ENCODE results near the gene LBX2.
A peak's percentile ranks its signal among the peaks of the same experiment; 100 is the strongest.

Gene LBX2

DNA sequence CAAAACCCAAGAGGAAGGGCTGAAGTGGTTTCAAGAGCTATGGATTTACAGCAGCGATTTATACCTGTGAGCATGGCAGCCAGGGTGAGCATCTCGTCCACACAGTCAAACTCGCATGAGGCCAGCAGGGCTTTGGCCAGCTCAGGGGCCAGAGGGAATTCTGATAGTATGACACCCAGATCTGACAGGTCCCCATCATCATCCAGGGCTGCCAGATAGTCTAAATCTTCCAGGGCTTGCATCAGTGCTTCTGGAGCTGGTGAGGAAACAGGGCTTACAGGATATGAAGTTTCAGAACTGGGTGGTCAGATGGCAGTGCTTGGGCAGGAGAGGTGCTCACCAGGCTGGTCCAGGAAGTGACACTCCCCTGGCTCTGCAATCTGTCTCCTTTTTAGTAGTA lies 23.1 kb upstream of the LBX2 start:
- H3K9me3 Mint-ChIP-seq: no peaks in the 10 kb centered on the region
- peaks cover 11% of the 10 kb centered on the region for H3K36me3 Mint-ChIP-seq (ENCODE audit: insufficient read depth)
- ATAC-seq (replicated peaks; ENCODE audit: extremely low read depth, poor library complexity, severe bottlenecking) (no peak), DNase-seq (ENCODE audit: low spot score in 2 of 2) (no peak)
- no peak overlapping the region for H3K27ac Mint-ChIP-seq (ENCODE audit: low read depth)
- peaks cover 9% of the 10 kb centered on the region for H3K4me1 Mint-ChIP-seq
- H3K4me3 Mint-ChIP-seq: no peak overlapping the region
- H3K27me3 Mint-ChIP-seq: peaks cover 34% of the 10 kb centered on the region

DNA sequence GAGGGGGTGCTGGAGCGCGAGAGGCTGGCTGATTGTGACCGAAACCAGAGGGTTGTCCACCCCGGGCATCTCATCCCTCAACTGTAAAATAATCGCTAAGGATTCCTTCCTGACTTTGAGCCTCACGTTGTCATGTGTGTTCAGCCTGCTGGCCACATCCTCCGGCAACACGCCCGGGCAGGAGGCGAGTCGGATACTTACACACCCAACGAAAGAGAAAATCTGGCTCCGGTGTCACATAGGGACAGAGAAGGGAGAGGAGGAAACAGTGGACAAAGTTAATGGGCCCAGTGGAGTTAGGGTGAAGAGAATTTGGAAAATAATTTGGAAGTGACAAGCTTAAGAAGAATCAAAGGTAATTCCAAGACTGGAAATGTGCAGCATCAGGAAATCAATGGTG lies 17.2 kb upstream of the LBX2 start:
- DNase-seq (ENCODE audit: low spot score in 2 of 2) (no peak), ATAC-seq (replicated peaks; ENCODE audit: extremely low read depth, poor library complexity, severe bottlenecking) (no peak)
- Mint-ChIP-seq H3K27me3 (peaks cover 77% of the 10 kb centered on the region), H3K27ac (ENCODE audit: low read depth) (no peak overlapping the region), H3K9me3 (no peaks in the 10 kb centered on the region), H3K4me1 (peaks cover 8% of the 10 kb centered on the region), H3K36me3 (ENCODE audit: insufficient read depth) (peaks cover 9% of the 10 kb centered on the region), H3K4me3 (peak overlapping the region; percentile 66)

DNA sequence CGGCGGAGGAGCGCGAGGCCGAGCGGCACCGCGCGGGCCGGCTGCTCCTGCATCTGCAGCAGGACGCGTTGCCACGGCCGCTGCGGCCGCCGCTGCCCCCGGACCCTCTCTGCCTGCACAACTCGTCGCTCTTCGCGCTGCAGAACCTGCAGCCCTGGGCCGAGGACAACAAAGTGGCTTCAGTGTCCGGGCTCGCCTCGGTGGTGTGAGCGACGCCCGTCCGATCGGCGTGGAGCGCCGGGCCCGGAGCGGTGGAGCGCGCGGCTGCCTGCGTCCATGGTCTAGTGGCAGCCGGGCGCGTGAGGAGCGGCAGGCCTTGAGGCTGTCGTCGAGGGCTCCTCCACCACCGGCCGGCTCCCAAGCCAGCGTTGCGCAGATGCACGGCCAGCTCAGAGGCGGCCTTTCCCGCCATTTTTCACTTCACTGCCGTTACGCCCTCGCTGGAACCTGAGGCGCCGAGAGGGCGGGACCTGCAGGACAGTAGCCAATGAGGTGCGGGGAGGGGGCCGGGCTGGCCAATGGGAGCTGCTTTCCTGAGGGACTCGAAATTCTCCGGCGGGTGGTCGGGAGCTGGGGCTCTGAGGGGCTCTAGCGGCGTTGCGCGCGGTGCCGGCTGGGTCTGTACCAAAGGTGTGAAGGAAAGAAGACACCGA lies 16.7 kb upstream of the LBX2 start:
- H3K9me3 Mint-ChIP-seq: no peaks in the 10 kb centered on the region
- ATAC-seq (replicated peaks; ENCODE audit: extremely low read depth, poor library complexity, severe bottlenecking): peak; percentile 35
- peaks cover 8% of the 10 kb centered on the region for H3K4me1 Mint-ChIP-seq
- peaks cover 11% of the 10 kb centered on the region for H3K36me3 Mint-ChIP-seq (ENCODE audit: insufficient read depth)
- H3K27ac Mint-ChIP-seq (ENCODE audit: low read depth): no peak overlapping the region
- H3K4me3 Mint-ChIP-seq: peak overlapping the region; percentile 66
- peak in 1 of 2 donors; percentile 43 for DNase-seq (ENCODE audit: low spot score in 2 of 2)
- peaks cover 82% of the 10 kb centered on the region for H3K27me3 Mint-ChIP-seq

DNA sequence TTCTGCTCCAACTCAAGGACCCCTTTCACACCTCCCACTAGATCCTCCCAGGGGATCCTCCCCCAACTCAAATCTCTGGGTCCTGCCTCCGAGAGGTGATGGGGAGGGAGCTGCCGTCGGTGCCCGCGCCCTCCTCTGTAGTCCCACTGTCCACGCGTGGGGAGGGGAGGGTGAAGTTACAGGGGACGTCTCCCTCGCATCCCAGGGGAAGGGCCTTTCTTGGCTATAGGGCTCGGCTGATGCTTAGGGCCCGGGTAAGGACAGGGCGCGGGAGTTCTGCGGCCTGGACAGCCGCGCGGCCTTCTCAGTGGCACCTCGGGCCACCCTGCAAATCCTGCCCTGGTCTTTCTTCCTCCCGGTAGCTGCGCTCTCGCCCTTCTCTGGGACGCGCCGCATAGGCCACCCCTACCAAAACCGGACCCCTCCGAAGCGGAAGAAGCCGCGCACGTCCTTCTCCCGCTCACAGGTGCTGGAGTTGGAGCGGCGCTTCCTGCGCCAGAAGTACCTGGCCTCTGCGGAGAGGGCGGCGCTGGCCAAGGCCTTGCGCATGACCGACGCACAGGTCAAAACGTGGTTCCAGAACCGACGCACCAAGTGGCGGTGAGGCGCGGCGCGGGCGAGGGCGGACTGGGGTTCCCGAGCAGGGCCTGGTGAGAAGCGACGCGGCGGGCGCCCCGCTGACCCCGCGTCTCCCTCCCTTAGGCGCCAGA lies 16.0 kb upstream of the LBX2 start:
- H3K9me3 Mint-ChIP-seq: no peaks in the 10 kb centered on the region
- peaks cover 85% of the 10 kb centered on the region for H3K27me3 Mint-ChIP-seq
- peaks cover 11% of the 10 kb centered on the region for H3K36me3 Mint-ChIP-seq (ENCODE audit: insufficient read depth)
- H3K27ac Mint-ChIP-seq (ENCODE audit: low read depth): peak overlapping the region; percentile 39
- no peak for ATAC-seq (replicated peaks; ENCODE audit: extremely low read depth, poor library complexity, severe bottlenecking)
- peak overlapping the region; percentile 66 for H3K4me3 Mint-ChIP-seq
- peaks cover 8% of the 10 kb centered on the region for H3K4me1 Mint-ChIP-seq
- no peak for DNase-seq (ENCODE audit: low spot score in 2 of 2)

DNA sequence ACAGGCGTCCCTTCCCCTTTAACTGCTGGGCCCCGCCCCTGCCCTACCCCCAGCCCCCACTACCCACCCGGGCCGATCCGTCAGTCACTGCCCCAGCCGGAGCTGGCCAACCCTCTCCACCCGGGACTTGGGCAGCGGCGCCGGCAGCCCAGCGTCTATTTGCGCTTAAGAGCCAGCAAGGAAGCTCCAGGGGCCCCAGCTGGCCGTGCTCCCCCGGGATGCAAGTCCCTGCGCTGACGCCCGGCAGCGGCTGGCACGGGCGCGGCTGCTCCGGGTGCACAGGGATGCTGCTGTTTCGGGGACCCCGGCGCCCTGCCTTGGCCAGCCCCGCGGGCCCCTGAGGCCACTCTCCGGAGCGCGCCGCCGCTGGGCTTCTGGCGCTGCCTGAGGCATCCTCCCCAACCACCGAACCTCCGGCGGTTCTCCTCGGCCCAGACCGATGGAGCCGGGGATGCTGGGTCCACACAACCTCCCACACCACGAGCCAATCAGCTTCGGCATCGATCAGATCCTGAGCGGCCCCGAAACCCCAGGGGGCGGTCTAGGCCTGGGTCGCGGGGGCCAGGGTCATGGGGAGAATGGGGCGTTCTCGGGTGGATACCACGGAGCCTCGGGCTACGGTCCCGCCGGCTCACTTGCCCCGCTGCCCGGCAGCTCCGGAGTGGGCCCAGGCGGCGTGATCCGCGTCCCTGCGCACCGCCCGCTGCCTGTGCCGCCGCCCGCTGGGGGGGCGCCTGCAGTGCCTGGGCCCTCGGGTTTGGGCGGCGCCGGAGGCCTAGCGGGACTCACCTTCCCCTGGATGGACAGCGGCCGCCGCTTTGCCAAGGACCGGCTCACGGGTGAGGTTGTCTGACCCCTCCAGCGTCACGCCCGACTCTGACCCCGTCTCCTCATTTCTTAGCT lies 15.2 kb upstream of the LBX2 start, which contains the start of gene TLX2:
TSS of gene TLX2 (plus strand) at position 83 of the 903 bp plus-strand sequence. CDS start at position 440, 357 bp downstream.
- H3K27ac Mint-ChIP-seq (ENCODE audit: low read depth): peak within 1 kb of the TSS; percentile 39
- peak within 1 kb of the TSS; percentile 66 for H3K4me3 Mint-ChIP-seq
- DNase-seq (ENCODE audit: low spot score in 2 of 2) (no peak), ATAC-seq (replicated peaks; ENCODE audit: extremely low read depth, poor library complexity, severe bottlenecking) (no peak)
- peaks cover 8% of the 10 kb centered on the region for H3K4me1 Mint-ChIP-seq
- peaks cover 81% of the 10 kb centered on the region for H3K27me3 Mint-ChIP-seq
- peaks cover 11% of the 10 kb centered on the region for H3K36me3 Mint-ChIP-seq (ENCODE audit: insufficient read depth)
- no peaks in the 10 kb centered on the region for H3K9me3 Mint-ChIP-seq

DNA sequence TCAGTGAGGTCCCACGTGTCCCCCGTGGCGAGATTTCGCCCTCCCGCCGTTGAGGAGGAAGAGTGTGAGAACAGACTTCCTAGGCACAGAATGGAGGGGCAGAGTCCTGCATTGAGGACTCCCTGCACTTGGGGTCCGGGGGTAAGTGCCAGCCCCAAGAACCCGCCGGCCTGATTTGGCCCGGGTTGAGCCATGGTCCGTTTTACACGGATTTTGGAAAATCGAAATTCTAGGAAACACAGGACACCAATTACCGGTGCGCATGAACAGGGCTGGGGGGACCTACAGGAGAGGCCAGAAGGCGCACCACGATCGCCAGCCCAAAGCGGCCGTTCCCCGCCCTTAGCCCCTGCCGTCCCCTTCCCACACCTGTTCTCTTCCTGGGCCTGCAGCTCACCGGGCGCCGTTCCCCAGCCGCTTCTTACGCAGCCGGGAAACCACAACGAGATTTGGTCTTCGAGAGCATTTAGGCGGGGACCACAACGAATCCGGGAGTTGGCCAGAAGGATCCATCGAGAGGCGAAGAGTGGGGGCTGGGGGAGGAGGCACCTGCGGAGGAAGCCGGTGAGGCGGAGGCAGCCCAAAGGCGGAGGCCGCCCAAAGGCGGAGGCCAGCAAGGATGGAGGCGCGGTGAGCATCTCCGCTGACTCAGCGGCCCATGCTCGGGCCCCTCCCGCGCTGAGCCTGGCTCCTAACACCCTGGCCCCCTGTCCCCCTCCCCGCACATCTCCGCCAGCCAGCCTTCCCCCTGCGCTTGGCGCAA lies 14.4 kb upstream of the LBX2 start:
- H3K36me3 Mint-ChIP-seq (ENCODE audit: insufficient read depth): peaks cover 11% of the 10 kb centered on the region
- peaks cover 8% of the 10 kb centered on the region for H3K4me1 Mint-ChIP-seq
- peak overlapping the region; percentile 25 for H3K4me3 Mint-ChIP-seq
- ATAC-seq (replicated peaks; ENCODE audit: extremely low read depth, poor library complexity, severe bottlenecking) (no peak), DNase-seq (ENCODE audit: low spot score in 2 of 2) (no peak)
- no peak overlapping the region for H3K27ac Mint-ChIP-seq (ENCODE audit: low read depth)
- peaks cover 72% of the 10 kb centered on the region for H3K27me3 Mint-ChIP-seq
- H3K9me3 Mint-ChIP-seq: no peaks in the 10 kb centered on the region

DNA sequence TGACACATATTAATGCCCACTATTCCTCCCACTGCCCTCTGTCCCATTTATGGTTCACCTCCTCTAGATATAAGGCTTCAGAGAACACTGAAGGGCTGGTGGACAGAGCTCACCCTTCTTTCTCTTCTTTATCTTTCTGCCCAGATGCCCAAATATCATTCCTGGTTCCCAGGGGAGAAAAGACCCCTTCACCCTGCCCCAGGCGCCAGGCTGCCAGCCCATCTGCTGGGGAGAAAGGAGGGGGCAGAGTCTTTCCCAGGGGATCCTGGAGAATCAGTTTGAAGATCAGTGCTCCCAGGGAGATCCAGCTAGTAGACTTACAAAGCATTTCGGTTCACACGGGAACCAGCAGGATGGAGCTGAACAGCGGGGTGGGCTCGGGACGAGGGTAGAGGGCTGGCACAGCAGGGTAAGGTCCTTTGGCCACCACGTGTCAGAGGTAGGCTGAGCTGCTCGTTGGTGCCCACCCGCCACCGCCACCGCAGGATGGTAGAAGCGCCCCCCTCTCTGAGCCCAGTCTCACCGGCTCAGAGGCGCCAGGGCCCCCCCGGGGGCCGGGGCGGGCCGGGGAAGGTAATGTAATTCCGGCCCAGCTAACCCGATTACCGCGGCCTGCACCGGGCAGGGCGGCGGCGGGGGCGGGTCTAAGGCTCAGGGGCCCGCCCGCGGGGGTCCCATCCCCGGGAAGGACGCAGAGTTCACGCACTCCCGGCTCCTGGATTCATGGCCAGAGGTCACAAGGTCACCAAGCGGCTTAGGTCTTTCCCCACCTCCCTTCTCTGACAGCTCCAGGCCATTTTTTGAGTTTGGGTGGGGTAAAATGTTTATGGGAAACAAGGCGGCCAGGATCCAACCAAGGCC lies 13.6 kb upstream of the LBX2 start:
- ATAC-seq (replicated peaks; ENCODE audit: extremely low read depth, poor library complexity, severe bottlenecking) (no peak), DNase-seq (ENCODE audit: low spot score in 2 of 2) (no peak)
- peaks cover 64% of the 10 kb centered on the region for H3K27me3 Mint-ChIP-seq
- peaks cover 16% of the 10 kb centered on the region for H3K4me1 Mint-ChIP-seq
- peak overlapping the region; percentile 25 for H3K4me3 Mint-ChIP-seq
- H3K27ac Mint-ChIP-seq (ENCODE audit: low read depth): no peak overlapping the region
- no peaks in the 10 kb centered on the region for H3K9me3 Mint-ChIP-seq
- peaks cover 11% of the 10 kb centered on the region for H3K36me3 Mint-ChIP-seq (ENCODE audit: insufficient read depth)

DNA sequence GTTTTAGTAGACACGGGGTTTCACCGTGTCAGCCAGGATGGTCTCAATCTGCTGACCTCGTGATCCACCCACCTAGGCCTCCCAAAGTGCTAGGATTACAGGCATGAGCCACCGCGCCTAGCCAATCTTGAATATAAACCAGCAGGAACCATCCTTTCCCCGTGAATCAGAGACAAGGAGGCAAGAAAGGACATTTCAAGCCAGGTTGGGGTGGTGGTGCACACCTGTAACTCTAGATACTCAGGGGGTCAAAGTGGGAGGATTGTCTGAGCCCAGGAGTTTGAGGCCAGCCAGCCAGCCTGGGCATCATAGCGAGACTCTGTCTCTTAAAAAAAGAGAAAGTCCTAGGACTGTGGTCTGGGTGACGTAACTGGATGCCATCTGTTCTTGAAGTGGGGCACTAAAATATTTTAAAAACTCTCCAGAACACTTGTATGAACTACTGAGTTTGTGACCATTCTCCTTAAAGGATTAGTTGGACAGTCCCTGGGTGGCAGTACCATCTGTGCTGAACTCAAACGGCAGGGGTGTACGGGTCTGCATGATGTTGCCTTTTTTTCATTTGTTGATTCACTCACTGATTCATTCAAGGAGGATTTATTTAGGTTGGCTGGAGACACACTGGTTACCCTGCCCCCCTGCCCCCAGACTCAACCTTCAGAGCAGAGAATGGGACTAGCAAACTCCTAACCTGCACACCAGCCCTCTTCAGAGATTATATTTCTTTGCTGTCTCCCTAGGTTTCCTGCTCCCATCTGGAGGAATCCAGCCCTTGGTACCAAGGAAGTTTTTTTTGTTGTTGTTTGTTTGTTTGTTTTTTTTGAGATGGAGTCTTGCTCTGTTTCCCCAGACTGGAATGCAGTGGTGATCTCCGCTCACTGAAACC lies 11.9 kb upstream of the LBX2 start:
- ATAC-seq (replicated peaks; ENCODE audit: extremely low read depth, poor library complexity, severe bottlenecking): no peak
- peaks cover 32% of the 10 kb centered on the region for H3K4me1 Mint-ChIP-seq
- peaks cover 25% of the 10 kb centered on the region for H3K36me3 Mint-ChIP-seq (ENCODE audit: insufficient read depth)
- no peak for DNase-seq (ENCODE audit: low spot score in 2 of 2)
- H3K9me3 Mint-ChIP-seq: no peaks in the 10 kb centered on the region
- no peak overlapping the region for H3K4me3 Mint-ChIP-seq
- H3K27ac Mint-ChIP-seq (ENCODE audit: low read depth): no peak overlapping the region
- H3K27me3 Mint-ChIP-seq: peaks cover 48% of the 10 kb centered on the region

DNA sequence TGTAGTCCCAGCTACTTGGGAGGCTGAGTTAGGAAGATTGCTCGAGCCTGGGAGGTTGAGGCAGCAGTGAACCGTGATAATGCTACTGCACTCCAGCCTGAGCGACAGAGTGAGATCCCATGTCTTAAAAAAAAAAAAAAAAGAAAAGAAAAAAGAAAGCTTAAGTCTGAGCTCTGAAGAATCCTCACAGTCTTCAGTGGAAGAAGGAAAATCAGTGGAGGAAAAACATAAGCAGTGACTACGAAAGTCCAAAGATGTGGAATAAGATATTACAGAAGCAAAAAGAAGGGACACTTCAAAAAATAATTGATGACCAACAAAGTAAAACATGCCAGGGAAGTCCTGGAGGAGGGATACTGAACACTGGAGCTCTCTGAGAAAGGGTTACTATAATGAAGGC lies 10.9 kb upstream of the LBX2 start:
- no peak for DNase-seq (ENCODE audit: low spot score in 2 of 2)
- no peak for ATAC-seq (replicated peaks; ENCODE audit: extremely low read depth, poor library complexity, severe bottlenecking)
- Mint-ChIP-seq H3K4me1 (peaks cover 30% of the 10 kb centered on the region), H3K36me3 (ENCODE audit: insufficient read depth) (peaks cover 24% of the 10 kb centered on the region), H3K4me3 (no peak overlapping the region), H3K27ac (ENCODE audit: low read depth) (no peak overlapping the region), H3K9me3 (no peaks in the 10 kb centered on the region), H3K27me3 (peaks cover 40% of the 10 kb centered on the region)

DNA sequence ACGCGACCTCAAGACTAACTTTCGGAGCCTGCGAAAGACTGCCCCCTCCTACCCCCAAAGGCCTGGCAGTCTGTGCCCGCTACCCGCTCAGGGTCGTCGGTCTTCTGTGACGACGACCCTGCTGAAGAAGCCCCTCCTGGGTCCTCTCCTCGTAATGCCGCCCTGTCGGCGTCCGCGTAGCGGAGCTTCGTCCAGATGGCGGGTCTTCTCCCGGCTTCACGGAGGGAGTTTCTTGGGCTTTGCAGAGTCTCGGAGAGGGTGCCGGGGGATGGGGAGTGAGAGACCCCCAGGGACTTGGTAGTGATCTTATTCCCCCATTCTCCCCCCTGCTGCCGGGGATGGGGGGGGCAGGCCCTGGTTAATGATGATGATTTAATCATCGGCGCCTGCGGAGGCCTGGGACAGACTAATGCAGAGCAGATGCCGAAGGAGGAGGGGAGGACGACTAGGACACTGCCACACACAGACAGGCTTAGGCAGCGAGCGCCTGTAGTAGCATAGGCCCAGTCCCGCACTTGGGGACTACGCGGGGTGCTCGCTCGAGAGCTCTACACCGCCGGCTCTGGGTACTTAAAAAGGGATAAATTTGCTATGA lies 8.6 kb upstream of the LBX2 start:
- peak overlapping the region; percentile 91 for H3K4me3 Mint-ChIP-seq
- H3K9me3 Mint-ChIP-seq: no peaks in the 10 kb centered on the region
- peaks cover 40% of the 10 kb centered on the region for H3K27me3 Mint-ChIP-seq
- H3K36me3 Mint-ChIP-seq (ENCODE audit: insufficient read depth): peaks cover 24% of the 10 kb centered on the region
- peak overlapping the region; percentile 99 for H3K27ac Mint-ChIP-seq (ENCODE audit: low read depth)
- H3K4me1 Mint-ChIP-seq: peaks cover 45% of the 10 kb centered on the region
- DNase-seq (ENCODE audit: low spot score in 2 of 2): no peak
- peak; percentile 7 for ATAC-seq (replicated peaks; ENCODE audit: extremely low read depth, poor library complexity, severe bottlenecking)
